AG09319 (cell line): ENCODE results near the gene GPR160.

Experiments
- DNase-seq: peaks from one replicate; pipeline ENCODE4 v3.0.0-alpha.2; 2010; ENCODE audit warnings: low read depth; ENCODE audit errors: extremely low read depth
- TF ChIP-seq, protein P1 (sequence below): IDR thresholded peaks from 2 replicates; pipeline ENCODE4 v1.5.1; 2011; ENCODE audit warnings: low read depth, mild to moderate bottlenecking, inconsistent platforms, low read length, moderate library complexity

The GPR160 gene

DNA sequence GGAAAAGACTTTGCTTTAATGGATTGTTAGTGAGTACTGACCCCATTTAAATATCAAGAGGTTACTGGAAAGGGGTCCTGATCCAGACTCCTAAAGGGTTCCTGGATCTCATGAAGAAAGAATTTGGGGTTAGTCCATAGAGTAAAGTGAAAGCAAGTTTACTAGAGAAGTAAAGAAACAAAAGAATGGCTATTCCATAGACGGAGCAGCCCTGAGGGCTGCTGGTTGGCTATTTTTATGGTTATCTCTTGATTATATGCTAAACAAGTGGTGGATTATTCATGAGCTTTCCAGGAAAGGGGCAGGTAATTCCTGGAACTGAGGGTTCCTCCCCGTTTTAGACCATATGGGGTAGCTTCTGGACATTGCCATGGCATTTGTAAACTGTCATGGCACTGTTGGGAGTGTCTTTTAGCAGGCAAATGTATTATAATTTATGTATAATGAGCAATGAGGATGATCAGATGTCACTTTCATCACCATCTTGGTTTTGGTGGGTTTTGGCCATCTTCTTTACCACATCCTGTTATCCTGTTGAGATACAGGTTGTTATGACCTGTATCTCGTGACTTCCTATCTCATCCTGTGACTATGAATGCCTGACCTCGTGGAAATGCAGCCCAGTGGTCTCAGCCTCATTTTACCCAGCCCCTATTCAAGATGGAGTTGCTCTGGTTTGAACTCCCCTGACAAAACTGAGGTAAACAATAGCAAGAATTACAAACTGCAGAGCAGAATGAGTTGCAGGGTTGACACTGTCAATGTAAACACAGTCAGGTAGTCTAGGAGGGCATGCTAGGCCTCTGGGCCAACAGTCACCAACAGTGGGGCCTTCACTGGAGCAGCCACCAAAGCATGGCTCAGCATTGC, 10.3 kb upstream of the GPR160 start:
- DNase-seq, result no peak
- TF ChIP-seq, protein P1, sequence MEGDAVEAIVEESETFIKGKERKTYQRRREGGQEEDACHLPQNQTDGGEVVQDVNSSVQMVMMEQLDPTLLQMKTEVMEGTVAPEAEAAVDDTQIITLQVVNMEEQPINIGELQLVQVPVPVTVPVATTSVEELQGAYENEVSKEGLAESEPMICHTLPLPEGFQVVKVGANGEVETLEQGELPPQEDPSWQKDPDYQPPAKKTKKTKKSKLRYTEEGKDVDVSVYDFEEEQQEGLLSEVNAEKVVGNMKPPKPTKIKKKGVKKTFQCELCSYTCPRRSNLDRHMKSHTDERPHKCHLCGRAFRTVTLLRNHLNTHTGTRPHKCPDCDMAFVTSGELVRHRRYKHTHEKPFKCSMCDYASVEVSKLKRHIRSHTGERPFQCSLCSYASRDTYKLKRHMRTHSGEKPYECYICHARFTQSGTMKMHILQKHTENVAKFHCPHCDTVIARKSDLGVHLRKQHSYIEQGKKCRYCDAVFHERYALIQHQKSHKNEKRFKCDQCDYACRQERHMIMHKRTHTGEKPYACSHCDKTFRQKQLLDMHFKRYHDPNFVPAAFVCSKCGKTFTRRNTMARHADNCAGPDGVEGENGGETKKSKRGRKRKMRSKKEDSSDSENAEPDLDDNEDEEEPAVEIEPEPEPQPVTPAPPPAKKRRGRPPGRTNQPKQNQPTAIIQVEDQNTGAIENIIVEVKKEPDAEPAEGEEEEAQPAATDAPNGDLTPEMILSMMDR, result no peak

DNA sequence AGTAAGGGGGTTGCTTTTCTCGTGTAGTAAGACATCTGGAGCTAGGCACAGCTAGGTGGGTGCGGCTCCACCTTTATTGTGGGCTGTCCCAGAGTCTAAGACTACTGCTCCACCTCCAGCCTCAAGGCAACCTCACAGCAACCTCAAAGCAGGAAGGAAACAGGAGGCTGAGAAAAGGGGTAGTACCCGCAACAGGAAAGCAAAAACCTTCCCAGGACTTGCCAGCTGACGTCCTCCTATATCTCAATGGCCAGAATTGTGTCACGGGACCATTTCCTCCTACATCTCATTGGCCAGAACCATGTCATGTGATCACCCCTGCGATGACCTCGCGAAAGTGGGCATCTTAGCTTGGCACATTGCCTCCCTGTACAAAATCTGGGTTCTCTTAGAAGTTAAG, 4.3 kb upstream of the GPR160 start:
- DNase-seq, result no peak
- TF ChIP-seq, protein P1, result no peak

DNA sequence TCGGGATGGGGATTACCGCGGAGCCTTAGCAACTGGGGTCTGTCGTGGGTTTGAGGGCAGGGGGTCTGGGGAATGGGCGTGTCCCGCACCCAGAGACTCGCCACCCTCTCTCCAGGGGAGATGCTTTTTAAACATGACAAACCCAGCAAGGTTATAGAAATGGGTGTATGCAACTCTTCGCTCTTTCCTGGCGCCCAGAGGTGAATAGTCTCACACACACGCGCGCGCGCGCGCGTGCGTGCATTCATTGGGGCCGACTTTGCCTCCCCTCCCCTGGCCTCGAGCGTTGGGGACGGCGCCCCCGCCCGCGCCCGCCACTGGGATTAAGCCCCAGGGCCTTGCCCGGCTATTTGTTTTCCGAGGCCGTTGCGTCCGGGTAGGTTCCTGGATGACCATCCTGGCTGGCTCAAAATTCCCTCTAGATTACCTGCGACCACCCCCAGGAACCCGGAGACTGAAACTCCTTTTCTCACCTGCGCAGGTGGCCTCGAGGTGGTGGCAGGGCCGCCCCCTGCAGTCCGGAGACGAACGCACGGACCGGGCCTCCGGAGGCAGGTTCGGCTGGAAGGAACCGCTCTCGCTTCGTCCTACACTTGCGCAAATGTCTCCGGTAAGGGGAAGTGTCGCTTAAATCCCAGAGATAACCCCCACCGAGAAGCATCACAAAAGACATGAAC, 777 bp downstream of the GPR160 start:
- DNase-seq, result no peak
- TF ChIP-seq, protein P1, result no peak; the same call in 1 of the 2 replicates

GRCh38 chr3:170040418-170040817, 2.6 kb downstream of the GPR160 start:
- DNase-seq, result no peak

GRCh38 chr3:170043506-170043905, 5.7 kb downstream of the GPR160 start:
- TF ChIP-seq, protein P1, result no peak
- no peak for DNase-seq

More at GRCh38 chr3:170040418-170040817, 2.6 kb downstream of the GPR160 start:
- TF ChIP-seq, protein P1, result no peak

DNA sequence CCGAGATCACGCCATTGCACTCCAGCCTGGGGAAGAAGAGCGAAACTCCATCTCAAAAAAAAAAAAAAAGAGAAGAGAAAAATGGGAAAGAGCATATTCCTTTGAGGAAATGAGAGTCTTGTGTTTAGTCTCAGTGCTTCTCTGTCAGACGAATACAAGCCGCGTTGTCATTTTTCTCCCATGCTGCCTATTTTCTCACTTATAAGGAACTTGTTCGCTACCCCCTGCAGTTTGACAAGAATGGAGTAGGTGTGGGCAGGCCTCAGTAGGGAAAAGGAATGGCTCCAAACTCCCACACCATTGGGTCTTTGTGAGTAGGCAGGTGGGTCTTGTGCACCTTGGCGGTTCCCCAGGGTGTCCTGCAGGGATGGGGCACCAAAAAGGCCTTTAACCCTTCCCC, 6.5 kb downstream of the GPR160 start:
- DNase-seq, result no peak

DNA sequence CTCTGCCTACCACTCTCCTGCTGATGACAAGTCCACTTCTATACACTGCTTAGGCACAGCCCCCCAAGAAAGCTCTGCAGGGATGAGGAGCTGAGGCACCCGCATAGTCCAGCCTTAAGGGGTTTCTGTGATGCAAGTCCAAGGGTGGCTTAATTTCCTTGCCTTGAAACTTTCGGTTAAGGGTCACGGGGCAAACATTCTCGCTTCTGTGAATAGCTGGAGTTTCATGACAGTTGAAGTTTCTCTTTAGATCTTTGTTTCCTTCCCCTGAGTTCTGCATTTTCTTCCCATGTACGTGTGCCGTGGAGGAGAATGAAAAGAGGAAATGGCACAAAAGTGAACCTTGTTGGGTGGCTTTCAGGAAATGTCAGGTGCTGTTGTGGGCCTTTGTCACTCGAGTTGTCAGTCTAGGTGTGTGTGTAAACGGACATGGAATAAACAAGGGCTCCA, 7.0 kb downstream of the GPR160 start:
- TF ChIP-seq, protein P1, result no peak
- no peak for DNase-seq

More for the DNA sequence above, 6.5 kb downstream of the GPR160 start:
- TF ChIP-seq, protein P1, result no peak
